Hepatocyte (in vitro differentiated cells): ENCODE results near the gene ACOX2. TPM values are rescaled to one million over a fixed set of nuclear protein-coding genes. Genes with fewer than 3 reads are reported as not detected.

Experiments used
- DNase-seq: peaks from one replicate; pipeline ENCODE4 v3.0.0-alpha.2; 2016; ENCODE audit warnings: low spot score
- H2AFZ ChIP-seq: fragments of 200-600 bp; sonication (generic); 2 replicates; pipeline ENCODE4 v1.6.0; 2016; ENCODE audit warnings: antibody characterized with exemption, mild to moderate bottlenecking
- H3K27ac ChIP-seq: fragments of 200-600 bp; sonication (generic); 2 replicates; pipeline ENCODE4 v1.5.1; 2016; ENCODE audit warnings: mild to moderate bottlenecking
- H3K27me3 ChIP-seq: fragments of 200-600 bp; sonication (generic); 2 replicates; pipeline ENCODE4 v1.6.1; 2016
- H3K36me3 ChIP-seq: fragments of 200-600 bp; sonication (generic); replicated peaks from 2 replicates; pipeline ENCODE4 v1.5.1; 2016; ENCODE audit warnings: low read depth; ENCODE audit not compliant: insufficient read depth
- H3K4me1 ChIP-seq: fragments of 200-600 bp; sonication (generic); 2 replicates; pipeline ENCODE4 v1.5.1; 2016; ENCODE audit warnings: mild to moderate bottlenecking, moderate library complexity; ENCODE audit not compliant: insufficient read depth
- H3K4me2 ChIP-seq: fragments of 200-600 bp; sonication (generic); 2 replicates; pipeline ENCODE4 v1.6.0; 2016
- H3K4me3 ChIP-seq: fragments of 200-600 bp; sonication (generic); 2 replicates; pipeline ENCODE4 v1.5.1; 2016; ENCODE audit warnings: mild to moderate bottlenecking
- H3K79me2 ChIP-seq: fragments of 200-600 bp; sonication (generic); 2 replicates; pipeline ENCODE4 v1.6.0; 2017; ENCODE audit warnings: mild to moderate bottlenecking
- H3K9me2 ChIP-seq: fragments of 200-600 bp; sonication (generic); replicated peaks from 2 replicates; pipeline ENCODE4 v1.6.0; 2017; ENCODE audit warnings: mild to moderate bottlenecking; ENCODE audit not compliant: insufficient read depth
- H3K9me3 ChIP-seq: fragments of 200-600 bp; sonication (generic); 2 replicates; pipeline ENCODE4 v1.5.1; 2016; ENCODE audit warnings: low read depth, mild to moderate bottlenecking
- H4K20me1 ChIP-seq: fragments of 200-600 bp; sonication (generic); 2 replicates; pipeline ENCODE4 v1.6.0; 2016; ENCODE audit warnings: mild to moderate bottlenecking; ENCODE audit not compliant: insufficient read depth, poor library complexity, severe bottlenecking
- EZH2 ChIP-seq: fragments of 200-600 bp; sonication (generic); IDR thresholded peaks from 2 replicates; pipeline ENCODE4 v1.6.1; 2016; ENCODE audit warnings: antibody characterized with exemption, mild to moderate bottlenecking, borderline replicate concordance
- EZH2phosphoT487 ChIP-seq: fragments of 200-600 bp; sonication (generic); IDR thresholded peaks from one replicate; pipeline ENCODE4 v1.6.1; 2018; ENCODE audit warnings: antibody characterized with exemption, mild to moderate bottlenecking, low read depth, moderate library complexity; ENCODE audit not compliant: unreplicated experiment, severe bottlenecking
- WGBS: methylation state at CpG from one replicate; pipeline ENCODE4 v1.1.6; 2016; ENCODE audit warnings: low lambda C conversion rate; ENCODE audit errors: missing lambda C conversion rate; 5-methylcytosine and 5-hydroxymethylcytosine counted together
- polyA plus RNA-seq: library from polyadenylated mRNA; unstranded; fragments of >200 nt; fragmentation: Nextera tagmentation; extraction: Ambion mirVana; gene quantifications from 2 replicates; pipeline ENCODE4 v1.2.1, GENCODE V29; 2016
- total RNA-seq: library from RNA; depleted of rRNA; stranded (reverse); fragments of >200 nt; gene quantifications from 2 replicates; pipeline ENCODE4 v1.2.3, GENCODE V29; 2014
- TF ChIP-seq, protein P1 (sequence below): fragments of 200-600 bp; sonication (generic); IDR thresholded peaks from 2 replicates; pipeline ENCODE4 v1.5.1; 2016; ENCODE audit warnings: antibody characterized with exemption, mild to moderate bottlenecking; ENCODE audit not compliant: poor library complexity

ACOX2 gene
- total and polyA plus RNA-seq, 2 experiments from 2014 or later, result 26.2 to 30.6 TPM

DNA sequence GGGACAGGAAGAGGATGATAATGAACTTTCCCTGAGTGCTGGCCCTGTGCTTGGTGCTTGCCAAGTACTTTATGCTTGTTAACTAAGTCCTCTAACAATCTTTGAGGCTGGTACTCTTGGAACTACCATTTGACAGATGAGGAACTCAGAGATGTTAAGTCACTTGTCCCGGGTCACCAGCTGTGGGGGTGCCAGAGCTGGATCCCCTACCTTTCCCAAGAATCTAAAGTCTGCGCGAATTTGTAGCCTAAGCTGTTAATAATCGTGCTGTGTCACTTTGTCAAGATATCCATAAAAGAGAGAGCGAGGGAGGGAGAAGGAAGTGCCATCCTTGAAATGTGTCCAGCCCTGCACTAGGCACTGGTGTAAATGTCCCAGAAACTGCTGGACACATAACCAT lies 19.0 kb upstream of the ACOX2 start:
- no peak overlapping the region for H3K27ac ChIP-seq
- no peak for DNase-seq
- WGBS, result 94% methylated on average over 5 of the region's 5 CpGs
- H3K4me1 ChIP-seq, result peaks cover 14% of the 10 kb centered on the region
- no peak overlapping the region for H3K4me3 ChIP-seq
- no peaks in the 10 kb centered on the region for H4K20me1 ChIP-seq
- no peaks in the 10 kb centered on the region for H3K27me3 ChIP-seq
- TF ChIP-seq EZH2 (no peak), EZH2phosphoT487 (no peak)
- TF ChIP-seq, protein P1, sequence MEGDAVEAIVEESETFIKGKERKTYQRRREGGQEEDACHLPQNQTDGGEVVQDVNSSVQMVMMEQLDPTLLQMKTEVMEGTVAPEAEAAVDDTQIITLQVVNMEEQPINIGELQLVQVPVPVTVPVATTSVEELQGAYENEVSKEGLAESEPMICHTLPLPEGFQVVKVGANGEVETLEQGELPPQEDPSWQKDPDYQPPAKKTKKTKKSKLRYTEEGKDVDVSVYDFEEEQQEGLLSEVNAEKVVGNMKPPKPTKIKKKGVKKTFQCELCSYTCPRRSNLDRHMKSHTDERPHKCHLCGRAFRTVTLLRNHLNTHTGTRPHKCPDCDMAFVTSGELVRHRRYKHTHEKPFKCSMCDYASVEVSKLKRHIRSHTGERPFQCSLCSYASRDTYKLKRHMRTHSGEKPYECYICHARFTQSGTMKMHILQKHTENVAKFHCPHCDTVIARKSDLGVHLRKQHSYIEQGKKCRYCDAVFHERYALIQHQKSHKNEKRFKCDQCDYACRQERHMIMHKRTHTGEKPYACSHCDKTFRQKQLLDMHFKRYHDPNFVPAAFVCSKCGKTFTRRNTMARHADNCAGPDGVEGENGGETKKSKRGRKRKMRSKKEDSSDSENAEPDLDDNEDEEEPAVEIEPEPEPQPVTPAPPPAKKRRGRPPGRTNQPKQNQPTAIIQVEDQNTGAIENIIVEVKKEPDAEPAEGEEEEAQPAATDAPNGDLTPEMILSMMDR, result no peak
- no peaks in the 10 kb centered on the region for H3K9me2 ChIP-seq
- no peak overlapping the region for H3K4me2 ChIP-seq
- no peaks in the 10 kb centered on the region for H3K79me2 ChIP-seq
- H3K36me3 ChIP-seq, result no peaks in the 10 kb centered on the region
- no peak overlapping the region for H2AFZ ChIP-seq
- H3K9me3 ChIP-seq, result no peaks in the 10 kb centered on the region

DNA sequence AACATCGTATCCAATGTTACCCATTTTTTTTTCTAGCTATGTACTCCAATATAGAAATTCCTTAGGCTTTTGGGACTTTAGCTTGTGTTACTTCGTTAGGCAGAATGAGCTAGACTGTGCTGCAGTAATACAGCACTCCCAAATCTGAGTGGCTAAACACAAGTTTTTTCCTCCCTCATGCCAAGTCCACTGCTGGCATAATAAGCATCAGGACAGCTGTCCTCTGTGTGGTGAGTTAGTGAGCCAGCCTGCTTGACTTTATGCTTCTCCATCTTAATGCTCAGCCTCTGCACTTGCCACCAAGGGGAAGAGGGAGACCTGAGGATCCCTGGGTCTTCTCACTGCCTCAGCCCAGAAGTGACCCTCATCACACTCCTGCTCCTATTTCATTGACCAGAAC lies 18.2 kb upstream of the ACOX2 start:
- peaks cover 14% of the 10 kb centered on the region for H3K4me1 ChIP-seq
- H3K27me3 ChIP-seq, result no peaks in the 10 kb centered on the region
- no peak overlapping the region for H2AFZ ChIP-seq
- TF ChIP-seq, protein P1, result no peak
- no peak for TF ChIP-seq EZH2
- TF ChIP-seq EZH2phosphoT487, result no peak
- DNase-seq, result no peak
- no peaks in the 10 kb centered on the region for H3K36me3 ChIP-seq
- no peaks in the 10 kb centered on the region for H3K9me2 ChIP-seq
- no peaks in the 10 kb centered on the region for H4K20me1 ChIP-seq
- no peak overlapping the region for H3K4me3 ChIP-seq
- H3K27ac ChIP-seq, result no peak overlapping the region
- no peaks in the 10 kb centered on the region for H3K79me2 ChIP-seq
- H3K9me3 ChIP-seq, result no peaks in the 10 kb centered on the region
- WGBS, result 97% methylated on average over 2 of the region's 2 CpGs
- no peak overlapping the region for H3K4me2 ChIP-seq

- Histone ChIP-seq H3K9me3 (no peaks in the 10 kb centered on the region), H2AFZ (no peak overlapping the region), H3K79me2 (no peaks in the 10 kb centered on the region), H3K36me3 (no peaks in the 10 kb centered on the region), H3K27ac (peak overlapping the region; percentile 40), H3K9me2 (no peaks in the 10 kb centered on the region), H4K20me1 (no peaks in the 10 kb centered on the region), H3K27me3 (no peaks in the 10 kb centered on the region), H3K4me2 (no peak overlapping the region), H3K4me1 (peaks cover 14% of the 10 kb centered on the region), H3K4me3 (no peak overlapping the region)
- TF ChIP-seq EZH2phosphoT487, result no peak
- no peak for TF ChIP-seq EZH2
- TF ChIP-seq, protein P1, result no peak
- WGBS, result 92% methylated on average over 1 of the region's 1 CpG
- DNase-seq, result no peak
Observed at GRCh38 chr3:58553003-58553402, 16.0 kb upstream of the ACOX2 start.

DNA sequence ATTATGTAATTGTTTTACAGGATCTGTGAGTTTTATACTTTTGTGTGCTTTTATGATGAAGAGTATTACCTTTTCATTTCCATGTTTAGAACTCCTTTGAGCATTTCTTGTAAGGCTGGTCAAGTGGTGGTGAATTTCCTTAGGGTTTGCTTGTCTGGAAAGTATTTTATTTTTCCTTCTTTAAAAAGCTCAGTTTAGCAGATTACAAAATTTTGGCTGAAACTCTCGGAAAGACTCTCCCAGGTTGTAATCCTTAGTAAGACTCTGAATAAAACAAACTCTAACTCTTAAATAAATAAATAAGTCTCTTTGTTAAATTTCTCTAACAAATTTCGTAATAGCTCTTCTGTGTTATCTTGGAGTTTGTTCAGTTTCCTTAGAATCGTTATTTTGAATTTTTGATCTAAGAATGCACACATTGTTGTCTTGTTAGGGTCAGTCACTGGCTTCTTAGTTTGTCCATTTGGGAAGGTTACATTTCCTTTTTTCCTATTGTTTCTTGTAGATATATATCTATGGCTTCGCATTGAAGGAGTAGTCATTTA lies 14.7 kb upstream of the ACOX2 start:
- Histone ChIP-seq H3K4me3 (no peak overlapping the region), H3K79me2 (no peaks in the 10 kb centered on the region), H3K4me2 (no peak overlapping the region), H3K36me3 (no peaks in the 10 kb centered on the region), H3K9me3 (no peaks in the 10 kb centered on the region), H3K9me2 (no peaks in the 10 kb centered on the region), H3K27ac (no peak overlapping the region), H3K4me1 (peaks cover 3% of the 10 kb centered on the region), H2AFZ (no peak overlapping the region), H4K20me1 (no peaks in the 10 kb centered on the region), H3K27me3 (no peaks in the 10 kb centered on the region)
- no peak for TF ChIP-seq EZH2phosphoT487
- TF ChIP-seq, protein P1, result no peak
- no peak for TF ChIP-seq EZH2
- 87% methylated on average over 4 of the region's 4 CpGs for WGBS
- DNase-seq, result no peak
